HG03520 (cell line): ENCODE data around the gene COL28A1.
"Not testable (repeated sequence)": the region's sequence is repeated elsewhere in the genome, so short reads cannot be mapped to it uniquely, and the experiment has no call there.

ENCODE experiments used
- ATAC-seq: cut with Tn5 transposase; IDR thresholded peaks from one replicate; pipeline ENCODE4 v1.9.1; 2021; ENCODE audit warnings: mild to moderate bottlenecking, moderate library complexity; ENCODE audit not compliant: unreplicated experiment

Gene COL28A1

DNA sequence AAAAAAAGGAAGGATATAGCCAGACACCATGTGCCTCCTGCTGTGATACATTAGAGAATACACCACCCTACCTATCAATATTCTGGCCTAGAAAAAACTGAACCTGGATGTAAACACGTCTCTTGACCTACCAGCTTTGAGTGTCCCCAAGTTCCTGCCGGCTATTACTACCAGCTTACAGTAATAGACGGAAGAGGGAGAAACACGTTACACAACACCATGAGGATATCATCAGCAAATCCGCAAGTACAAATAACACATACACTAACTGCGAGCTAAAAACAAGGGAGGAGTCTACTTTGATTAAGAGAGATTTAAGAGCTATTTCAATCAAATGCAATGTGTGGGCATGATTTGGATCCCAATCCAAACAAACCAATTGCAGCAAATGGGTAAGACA, 113.0 kb downstream of the COL28A1 start:
- no peak for ATAC-seq

DNA sequence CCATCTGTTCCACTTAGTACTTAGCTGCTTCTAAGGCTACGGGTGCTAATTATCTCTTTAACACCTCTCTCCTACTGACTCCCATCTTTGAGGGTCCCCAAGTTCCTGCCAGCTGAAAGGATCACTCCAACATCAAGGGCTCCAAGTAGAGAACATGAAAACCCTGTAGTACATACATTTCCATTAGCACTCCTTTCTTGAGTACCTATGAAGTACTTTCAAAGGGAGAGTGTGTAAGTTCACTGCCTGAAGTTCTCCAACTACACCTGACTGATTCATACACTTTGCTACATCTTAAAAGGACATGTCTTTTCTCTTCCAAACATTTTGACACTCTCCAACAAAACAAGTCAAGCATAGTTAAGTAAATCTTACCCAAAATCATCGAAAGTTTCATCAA, 113.8 kb downstream of the COL28A1 start:
- ATAC-seq = no peak

DNA sequence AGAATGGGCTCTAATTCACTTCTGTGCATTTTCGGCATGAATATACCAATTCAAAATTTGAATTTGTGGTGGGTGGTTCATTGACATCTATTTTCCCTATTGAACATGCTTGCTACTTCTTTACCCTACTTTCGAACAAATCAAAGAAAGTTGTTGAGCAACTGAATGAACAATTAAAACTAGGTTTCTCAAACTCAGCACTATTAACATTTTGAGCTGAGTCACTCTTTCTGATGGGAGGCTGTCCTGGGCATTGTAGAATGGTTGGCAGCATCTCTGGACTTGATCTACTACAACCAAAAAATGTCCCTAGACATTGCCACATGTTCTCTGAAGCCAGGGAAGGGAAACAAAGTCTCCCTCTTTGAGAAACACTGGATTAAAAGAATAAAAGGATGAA, 116.7 kb downstream of the COL28A1 start:
- ATAC-seq = no peak

GRCh38 chr7:7417851-7418250, 117.8 kb downstream of the COL28A1 start:
- no peak for ATAC-seq

DNA sequence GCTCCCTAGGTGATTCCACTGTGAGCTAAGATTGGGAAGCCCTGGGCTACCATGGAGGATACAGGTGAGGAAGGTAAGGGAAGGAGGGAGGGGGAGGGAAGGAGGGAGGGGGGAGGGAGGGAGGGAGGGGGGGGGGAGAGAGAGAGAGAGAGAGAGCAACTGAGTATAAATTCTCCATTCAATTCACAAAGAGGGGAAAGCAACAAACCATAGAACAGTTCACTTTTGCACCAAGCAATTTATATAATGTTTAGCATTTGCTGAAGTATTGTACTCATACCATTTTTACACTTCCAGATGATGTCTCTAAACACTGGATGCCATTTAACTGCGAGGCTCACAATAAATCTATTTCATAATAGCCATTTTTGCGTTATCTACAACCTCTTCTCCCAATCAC, 118.3 kb downstream of the COL28A1 start:
- ATAC-seq = no peak

DNA sequence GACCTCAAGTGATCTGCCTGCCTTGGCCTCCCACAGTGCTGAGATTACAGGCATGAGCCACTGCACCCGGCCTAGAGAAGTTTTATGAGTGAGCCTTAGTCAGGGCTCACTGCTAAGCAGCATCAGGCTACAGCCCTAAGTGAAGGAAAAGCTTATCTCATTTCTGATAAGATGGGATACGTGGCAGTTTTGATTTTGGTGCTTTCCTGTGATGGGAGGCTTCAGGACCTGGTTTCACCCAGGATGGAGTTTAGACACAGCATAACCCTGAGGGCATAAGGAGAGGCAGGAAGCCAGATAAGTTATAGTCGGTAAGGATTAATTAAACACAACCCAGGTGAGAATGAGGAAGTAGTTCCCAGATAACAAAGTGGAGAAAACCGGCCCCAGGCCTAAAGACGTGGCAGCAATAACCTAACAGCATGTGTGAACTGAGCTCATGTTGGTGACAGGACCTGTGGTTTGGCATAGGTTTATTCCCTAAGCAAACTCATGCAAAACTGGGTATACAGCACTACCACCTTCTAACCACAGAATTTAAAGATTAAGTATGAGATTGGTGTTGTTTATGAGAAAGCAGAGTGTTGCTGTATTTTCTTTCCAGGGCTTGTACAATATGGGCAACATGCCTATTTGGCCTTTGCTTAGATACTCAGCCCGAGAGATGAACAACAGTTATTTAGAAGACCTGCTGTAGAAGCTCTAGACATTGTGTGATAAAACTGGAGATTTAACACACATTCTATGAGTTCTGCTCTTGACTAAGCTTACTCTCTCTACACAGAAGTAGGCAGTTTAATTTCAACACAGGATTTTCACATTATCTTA, 119.4 kb downstream of the COL28A1 start:
- no peak for ATAC-seq

GRCh38 chr7:7414791-7415603, 120.7 kb downstream of the COL28A1 start:
- ATAC-seq = no peak

- no peak for ATAC-seq
These were observed 127.5 kb downstream of the COL28A1 start for GRCh38 chr7:7408001-7408770.

DNA sequence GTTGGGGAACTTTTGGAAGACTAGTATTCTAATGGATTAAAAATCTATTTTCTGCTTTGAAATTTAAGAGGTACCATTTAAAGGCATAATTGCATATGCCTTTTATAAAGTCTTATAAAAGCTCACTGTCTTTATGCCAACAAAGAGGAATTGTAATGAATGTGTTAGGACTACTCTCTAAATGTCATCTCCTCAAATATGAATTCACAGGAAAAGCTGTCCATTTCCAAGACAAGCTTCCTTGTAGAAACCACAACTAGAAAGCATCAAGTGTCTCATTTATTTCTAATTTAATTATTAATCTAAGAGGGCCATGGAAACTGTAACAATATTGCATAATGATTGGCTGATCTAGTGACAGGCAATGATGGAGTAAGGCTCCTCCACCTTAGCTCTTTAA, 130.2 kb downstream of the COL28A1 start:
- no peak for ATAC-seq

DNA sequence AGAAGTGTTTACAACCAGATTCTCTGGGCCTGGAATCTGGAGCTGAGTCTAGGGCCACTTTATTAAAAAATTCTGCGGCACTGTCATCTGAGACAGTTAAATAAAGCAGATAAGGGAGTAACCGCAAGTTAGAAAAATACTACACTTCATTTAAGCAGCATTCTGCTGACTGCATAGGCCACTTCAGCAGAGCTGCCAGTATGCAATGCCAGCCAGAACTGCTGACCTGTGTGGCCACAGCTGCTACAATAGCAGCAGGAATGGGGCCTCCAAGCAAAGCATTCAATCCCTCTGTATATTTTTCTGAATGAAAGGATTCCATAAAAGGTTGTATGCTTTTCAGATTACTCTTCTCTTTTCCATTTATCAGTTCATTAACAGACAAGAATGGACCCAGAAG, 136.0 kb downstream of the COL28A1 start:
- no peak for ATAC-seq

GRCh38 chr7:7395785-7396184, 139.9 kb downstream of the COL28A1 start:
- no peak for ATAC-seq

- not testable (repeated sequence) for ATAC-seq
These were observed 147.5 kb downstream of the COL28A1 start for GRCh38 chr7:7388164-7388563.

GRCh38 chr7:7385421-7385820, 150.3 kb downstream of the COL28A1 start:
- no peak for ATAC-seq

DNA sequence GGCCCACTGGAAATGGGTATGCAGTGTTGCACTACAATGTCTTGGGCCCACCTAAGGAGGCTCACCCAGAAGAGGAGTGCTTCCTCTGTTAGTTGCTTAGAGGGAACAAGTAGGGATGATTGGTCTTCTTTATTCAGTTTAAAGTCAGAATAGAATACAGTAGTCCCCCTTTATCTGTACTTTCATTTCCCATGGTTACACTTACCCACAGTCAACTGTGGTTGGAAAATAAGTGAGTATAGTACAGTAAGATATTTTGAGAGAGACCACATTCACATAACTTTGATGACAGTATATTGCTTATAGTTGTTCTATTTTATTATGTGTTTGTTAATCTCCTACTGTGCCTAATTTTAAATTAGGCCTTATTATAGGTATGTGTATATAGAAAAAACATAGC, 151.4 kb downstream of the COL28A1 start:
- ATAC-seq = no peak

- ATAC-seq = no peak
These were observed 160.1 kb downstream of the COL28A1 start for GRCh38 chr7:7375538-7375937.

DNA sequence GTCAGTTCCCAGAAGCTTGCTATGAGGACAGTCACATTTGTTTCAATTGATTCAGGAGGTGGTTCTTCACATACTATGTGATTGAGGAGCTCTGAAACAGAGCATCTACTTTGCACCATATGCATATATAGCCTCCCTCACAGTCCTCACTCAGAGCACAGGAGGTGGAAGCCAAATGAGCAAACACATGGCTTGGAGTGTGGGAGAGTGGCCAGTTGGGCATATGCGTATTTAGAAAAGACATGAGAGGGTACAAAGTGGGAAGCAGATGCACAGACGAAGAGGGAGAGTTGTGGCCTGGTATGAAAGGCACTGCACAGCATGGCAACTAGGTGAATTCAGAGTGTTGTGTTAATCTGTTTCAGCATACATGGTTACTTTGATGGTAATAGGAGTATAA, 165.6 kb downstream of the COL28A1 start:
- ATAC-seq = no peak

GRCh38 chr7:7369134-7369533, 166.5 kb downstream of the COL28A1 start:
- no peak for ATAC-seq

GRCh38 chr7:7354674-7355073, 181.0 kb downstream of the COL28A1 start:
- ATAC-seq = no peak

- no peak for ATAC-seq
These were observed 182.8 kb downstream of the COL28A1 start for GRCh38 chr7:7352845-7353244.

- ATAC-seq = no peak
These were observed 183.8 kb downstream of the COL28A1 start for GRCh38 chr7:7351832-7352231.

GRCh38 chr7:7351156-7351555, 184.5 kb downstream of the COL28A1 start:
- ATAC-seq = no peak
